ENCODE data around the gene TSNAX. TPM values are rescaled to one million over a fixed set of nuclear protein-coding genes. Genes with fewer than 3 reads are reported as not detected.

TSNAX gene
- total RNA-seq, 1 experiment from 2014 or later, result 47.1 TPM

- CTCF ChIA-PET, result no interaction called here
- intact Hi-C loops (cut with micrococcal nuclease), result no loop called here
Measured at GRCh38 chr1:231557898-231558707, 29.6 kb downstream of the TSNAX start.

DNA sequence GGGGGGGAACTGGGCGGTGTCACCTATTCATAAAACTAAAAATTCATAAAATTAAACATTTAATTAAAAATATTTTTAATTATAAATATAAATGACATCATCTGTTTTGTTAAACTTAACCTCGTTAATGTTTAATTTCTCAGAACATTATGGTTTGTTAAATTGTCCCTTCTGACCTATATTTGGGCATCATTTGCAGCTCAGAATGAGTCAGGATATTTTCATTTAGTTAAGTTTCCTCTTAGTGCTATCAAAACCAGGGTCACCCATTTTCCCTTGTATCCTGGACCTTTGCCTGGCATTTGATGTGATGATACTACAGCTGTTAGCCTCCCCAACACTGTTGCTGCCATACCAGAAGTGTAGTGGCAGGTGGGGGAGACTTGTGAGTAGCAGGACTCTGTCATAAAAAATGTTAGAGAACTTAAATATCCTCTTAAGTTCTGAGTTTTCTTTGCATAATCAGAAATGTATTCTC lies 30.3 kb downstream of the TSNAX start:
- Histone ChIP-seq H3K9me3 (ENCODE audit: control insufficient read depth in 1 of 2, insufficient read depth in 1 of 2, low read depth in 1 of 2, low read length in 2 of 2) (no peaks in the 10 kb centered on the region), H3K27me3 (ENCODE audit: insufficient read depth, low read length) (no peaks in the 10 kb centered on the region), H3K4me1 (ENCODE audit: control insufficient read depth in 1 of 2, insufficient read depth in 2 of 2, low read length in 2 of 2) (no peaks in the 10 kb centered on the region), H3K4me3 (replicated peaks in 1 of 2; ENCODE audit: low read depth in 1 of 2, low read length in 2 of 2) (no peak overlapping the region), H3K9me2 (ENCODE audit: insufficient read depth) (no peaks in the 10 kb centered on the region), H3K9ac (ENCODE audit: low read length) (no peak overlapping the region), H4K20me1 (ENCODE audit: insufficient read depth) (no peaks in the 10 kb centered on the region), H3K27ac (ENCODE audit: low read depth, low read length) (no peak overlapping the region), H3K79me2 (ENCODE audit: insufficient read depth, low read length) (peaks cover 11% of the 10 kb centered on the region; the same call in 1 of the 2 replicates), H3K4me2 (ENCODE audit: low read length) (no peak overlapping the region), H3K36me3 (ENCODE audit: control insufficient read depth in 1 of 2, insufficient read depth in 2 of 2, low read length in 2 of 2) (no peaks in the 10 kb centered on the region), H2AFZ (ENCODE audit: low read depth, low read length, poor library complexity, severe bottlenecking) (no peak overlapping the region)
- POLR2A ChIA-PET, result no interaction called here
- no TSS peak for BruUV-seq (replicated peaks)
- RAD21 ChIA-PET (ENCODE audit: low non-redundant PET in 1 of 2, low total read pairs in 2 of 2, uncharacterized antibody in 2 of 2, unreplicated experiment in 2 of 2), result no interaction called here
- intact Hi-C loops (cut with micrococcal nuclease), result no loop called here
- no peak for ATAC-seq
- DNase-seq (ENCODE audit: low read depth, low spot score), result no peak
- CTCF ChIA-PET, result no interaction called here
- TF ChIP-seq, protein P1, sequence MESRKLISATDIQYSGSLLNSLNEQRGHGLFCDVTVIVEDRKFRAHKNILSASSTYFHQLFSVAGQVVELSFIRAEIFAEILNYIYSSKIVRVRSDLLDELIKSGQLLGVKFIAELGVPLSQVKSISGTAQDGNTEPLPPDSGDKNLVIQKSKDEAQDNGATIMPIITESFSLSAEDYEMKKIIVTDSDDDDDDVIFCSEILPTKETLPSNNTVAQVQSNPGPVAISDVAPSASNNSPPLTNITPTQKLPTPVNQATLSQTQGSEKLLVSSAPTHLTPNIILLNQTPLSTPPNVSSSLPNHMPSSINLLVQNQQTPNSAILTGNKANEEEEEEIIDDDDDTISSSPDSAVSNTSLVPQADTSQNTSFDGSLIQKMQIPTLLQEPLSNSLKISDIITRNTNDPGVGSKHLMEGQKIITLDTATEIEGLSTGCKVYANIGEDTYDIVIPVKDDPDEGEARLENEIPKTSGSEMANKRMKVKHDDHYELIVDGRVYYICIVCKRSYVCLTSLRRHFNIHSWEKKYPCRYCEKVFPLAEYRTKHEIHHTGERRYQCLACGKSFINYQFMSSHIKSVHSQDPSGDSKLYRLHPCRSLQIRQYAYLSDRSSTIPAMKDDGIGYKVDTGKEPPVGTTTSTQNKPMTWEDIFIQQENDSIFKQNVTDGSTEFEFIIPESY (IDR thresholded peaks at IDR 0.05; ENCODE audit: extremely low read depth, insufficient replicate concordance, low read length), result no peak
- no peak for TF ChIP-seq TCF7L2 (IDR thresholded peaks at IDR 0.05; ENCODE audit: borderline replicate concordance, extremely low read depth, insufficient read depth, insufficient read length)
- TF ChIP-seq, protein P2, sequence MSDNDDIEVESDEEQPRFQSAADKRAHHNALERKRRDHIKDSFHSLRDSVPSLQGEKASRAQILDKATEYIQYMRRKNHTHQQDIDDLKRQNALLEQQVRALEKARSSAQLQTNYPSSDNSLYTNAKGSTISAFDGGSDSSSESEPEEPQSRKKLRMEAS (IDR thresholded peaks at IDR 0.05), result no peak
- TF ChIP-seq POLR2AphosphoS5 (IDR thresholded peaks at IDR 0.05; ENCODE audit: low read depth, low read length), result no peak
- no peak for TF ChIP-seq EZH2 (IDR thresholded peaks at IDR 0.05)
- TF ChIP-seq CEBPB (IDR thresholded peaks at IDR 0.05; ENCODE audit: low read depth), result no peak
- TF ChIP-seq, protein P3, sequence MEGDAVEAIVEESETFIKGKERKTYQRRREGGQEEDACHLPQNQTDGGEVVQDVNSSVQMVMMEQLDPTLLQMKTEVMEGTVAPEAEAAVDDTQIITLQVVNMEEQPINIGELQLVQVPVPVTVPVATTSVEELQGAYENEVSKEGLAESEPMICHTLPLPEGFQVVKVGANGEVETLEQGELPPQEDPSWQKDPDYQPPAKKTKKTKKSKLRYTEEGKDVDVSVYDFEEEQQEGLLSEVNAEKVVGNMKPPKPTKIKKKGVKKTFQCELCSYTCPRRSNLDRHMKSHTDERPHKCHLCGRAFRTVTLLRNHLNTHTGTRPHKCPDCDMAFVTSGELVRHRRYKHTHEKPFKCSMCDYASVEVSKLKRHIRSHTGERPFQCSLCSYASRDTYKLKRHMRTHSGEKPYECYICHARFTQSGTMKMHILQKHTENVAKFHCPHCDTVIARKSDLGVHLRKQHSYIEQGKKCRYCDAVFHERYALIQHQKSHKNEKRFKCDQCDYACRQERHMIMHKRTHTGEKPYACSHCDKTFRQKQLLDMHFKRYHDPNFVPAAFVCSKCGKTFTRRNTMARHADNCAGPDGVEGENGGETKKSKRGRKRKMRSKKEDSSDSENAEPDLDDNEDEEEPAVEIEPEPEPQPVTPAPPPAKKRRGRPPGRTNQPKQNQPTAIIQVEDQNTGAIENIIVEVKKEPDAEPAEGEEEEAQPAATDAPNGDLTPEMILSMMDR (IDR thresholded peaks at IDR 0.05 in 2 of 3, conservative IDR thresholded peaks at IDR 0.05 in 1 of 3; ENCODE audit: borderline replicate concordance in 1 of 3, insufficient read depth in 1 of 3, low read depth in 2 of 3, low read length in 2 of 3), result no peak
- no peak for TF ChIP-seq JUND (IDR thresholded peaks at IDR 0.05)
- TF ChIP-seq SIN3A (IDR thresholded peaks at IDR 0.05; ENCODE audit: low read depth), result no peak
- TF ChIP-seq YY1 (IDR thresholded peaks at IDR 0.05; ENCODE audit: extremely low read depth, insufficient replicate concordance, low read depth, low read length), result no peak
- TF ChIP-seq SRF (IDR thresholded peaks at IDR 0.05; ENCODE audit: low read depth), result no peak
- TF ChIP-seq ELF1 (IDR thresholded peaks at IDR 0.05; ENCODE audit: borderline replicate concordance, low read depth), result no peak
- no peak for TF ChIP-seq EZH2phosphoT487 (IDR thresholded peaks at IDR 0.05; ENCODE audit: borderline replicate concordance)
- TF ChIP-seq RAD21 (IDR thresholded peaks at IDR 0.05; ENCODE audit: low read depth), result no peak

More at GRCh38 chr1:231557898-231558707, 29.6 kb downstream of the TSNAX start:
- ChIA-PET POLR2A (no interaction called here), RAD21 (ENCODE audit: low non-redundant PET in 1 of 2, low total read pairs in 2 of 2, uncharacterized antibody in 2 of 2, unreplicated experiment in 2 of 2) (no interaction called here)
- Histone ChIP-seq H3K79me2 (ENCODE audit: insufficient read depth, low read length) (peaks cover 11% of the 10 kb centered on the region; the same call in 1 of the 2 replicates), H3K9me2 (ENCODE audit: insufficient read depth) (no peaks in the 10 kb centered on the region), H3K4me3 (replicated peaks in 1 of 2; ENCODE audit: low read depth in 1 of 2, low read length in 2 of 2) (no peak overlapping the region), H3K4me1 (ENCODE audit: control insufficient read depth in 1 of 2, insufficient read depth in 2 of 2, low read length in 2 of 2) (no peaks in the 10 kb centered on the region), H2AFZ (ENCODE audit: low read depth, low read length, poor library complexity, severe bottlenecking) (no peak overlapping the region), H3K27me3 (ENCODE audit: insufficient read depth, low read length) (no peaks in the 10 kb centered on the region), H3K9ac (ENCODE audit: low read length) (no peak overlapping the region), H3K4me2 (ENCODE audit: low read length) (no peak overlapping the region), H3K9me3 (ENCODE audit: control insufficient read depth in 1 of 2, insufficient read depth in 1 of 2, low read depth in 1 of 2, low read length in 2 of 2) (no peaks in the 10 kb centered on the region), H3K27ac (ENCODE audit: low read depth, low read length) (no peak overlapping the region), H3K36me3 (ENCODE audit: control insufficient read depth in 1 of 2, insufficient read depth in 2 of 2, low read length in 2 of 2) (0 out of 4 replicates have a peak, but pooled peaks cover 0 to 2% of the 10 kb centered on the region in 2 experiments), H4K20me1 (ENCODE audit: insufficient read depth) (no peaks in the 10 kb centered on the region)
- no peak for TF ChIP-seq SRF (IDR thresholded peaks at IDR 0.05; ENCODE audit: low read depth)
- DNase-seq (ENCODE audit: low read depth, low spot score), result no peak
- ATAC-seq, result no peak
- BruUV-seq (replicated peaks), result no TSS peak
